A673 (cell line): ENCODE data around the gene GNAT1. TPM values are rescaled to one million over a fixed set of nuclear protein-coding genes. Genes with fewer than 3 reads are reported as not detected.

Experiments used
- BruUV-seq: library from RNA; stranded (reverse); fragments of 400-500 nt; replicated peaks from 2 replicates; lab custom pipeline; 2021; lab: Mats Ljungman, UMichigan
- CTCF ChIA-PET: fragments of 300-600 bp; sonication (Branson Sonifier 250); formaldehyde crosslinking; loops from one replicate; lab custom pipeline; 2022; ENCODE audit warnings: antibody characterized with exemption; lab: Charles Lee
- POLR2A ChIA-PET: fragments of 300-600 bp; sonication (Branson Sonifier 250); formaldehyde crosslinking; loops from one replicate; lab custom pipeline; 2022; ENCODE audit warnings: antibody characterized with exemption; ENCODE audit not compliant: low non-redundant PET; lab: Charles Lee
- DNase-seq: peaks from one replicate; pipeline ENCODE4 v3.0.0-alpha.2; 2015; ENCODE audit warnings: low spot score
- H3K27ac ChIP-seq: fragments of 200-600 bp; sonication (generic); 2 replicates; pipeline ENCODE4 v1.5.1; 2016; ENCODE audit warnings: mixed run types, low read depth, mild to moderate bottlenecking, mixed read lengths, antibody characterized with exemption, low read length; ENCODE audit not compliant: poor library complexity, severe bottlenecking
- H3K27me3 ChIP-seq: fragments of 200-600 bp; sonication (generic); replicated peaks from 2 replicates; pipeline ENCODE4 v1.6.1; 2017; ENCODE audit warnings: mixed run types, low read depth, mild to moderate bottlenecking, mixed read lengths, antibody characterized with exemption, low read length; ENCODE audit not compliant: insufficient read depth, poor library complexity
- H3K36me3 ChIP-seq: fragments of 200-600 bp; sonication (generic); 2 replicates; pipeline ENCODE4 v1.6.1; 2016; ENCODE audit warnings: mixed run types, mild to moderate bottlenecking, mixed read lengths, antibody characterized with exemption, low read length; ENCODE audit not compliant: insufficient read depth, poor library complexity, severe bottlenecking
- H3K4me1 ChIP-seq: fragments of 200-600 bp; sonication (generic); 2 replicates; pipeline ENCODE4 v1.6.1; 2017; ENCODE audit warnings: mixed run types, mild to moderate bottlenecking, mixed read lengths, antibody characterized with exemption, low read length; ENCODE audit not compliant: insufficient read depth, poor library complexity, severe bottlenecking
- H3K4me3 ChIP-seq: fragments of 200-600 bp; sonication (generic); 2 replicates; pipeline ENCODE4 v1.5.1; 2016; ENCODE audit warnings: low read depth, mixed run types, mild to moderate bottlenecking, mixed read lengths, low read length; ENCODE audit not compliant: poor library complexity, severe bottlenecking
- H3K9me3 ChIP-seq: fragments of 200-600 bp; sonication (generic); 2 replicates; pipeline ENCODE4 v1.6.1; 2016; ENCODE audit warnings: mixed run types, low read depth, mild to moderate bottlenecking, mixed read lengths, antibody characterized with exemption, low read length; ENCODE audit not compliant: poor library complexity, severe bottlenecking
- CTCF ChIP-seq: fragments of 300-800, 200-600 bp; sonication (generic); conservative IDR thresholded peaks from 2 replicates; pipeline ENCODE4 v1.5.1; 2017; ENCODE audit warnings: low read depth, mild to moderate bottlenecking, antibody characterized with exemption, low read length, moderate library complexity, mixed read lengths
- EZH2 ChIP-seq: fragments of 200-600 bp; sonication (generic); IDR thresholded peaks from 2 replicates; pipeline ENCODE4 v1.6.1; 2017; ENCODE audit warnings: borderline replicate concordance, low read depth, mild to moderate bottlenecking, mixed read lengths, antibody characterized with exemption, low read length; ENCODE audit not compliant: poor library complexity, severe bottlenecking
- intact Hi-C: fragments of 100-400 bp; cut with micrococcal nuclease; formaldehyde crosslinking; loops from one replicate; pipeline ENCODE4 v1.10.0; 2022; ENCODE audit not compliant: unreplicated experiment
- total RNA-seq: library from RNA; stranded (reverse); gene quantifications from 2 replicates; pipeline ENCODE4 v1.2.3, GENCODE V29; 2021

GNAT1 gene
- total RNA-seq, 1 experiment from 2014 or later, result not detected

- Histone ChIP-seq H3K9me3 (no peaks in the 10 kb centered on the region), H3K27ac (no peak overlapping the region), H3K36me3 (no peaks in the 10 kb centered on the region), H3K27me3 (no peaks in the 10 kb centered on the region), H3K4me1 (peaks cover 4% of the 10 kb centered on the region), H3K4me3 (no peak overlapping the region)
- ChIA-PET CTCF (no interaction called here), POLR2A (no interaction called here)
- BruUV-seq, result no TSS peak
- no peak for TF ChIP-seq EZH2
- intact Hi-C loops, result no loop called here
- DNase-seq, result no peak
Measured at GRCh38 chr3:50158530-50159146, 32.8 kb upstream of the GNAT1 start.

GRCh38 chr3:50160561-50160983 is 30.8 kb upstream of the GNAT1 start:
- no peak overlapping the region for H3K27ac ChIP-seq
- no TSS peak for BruUV-seq
- peaks cover 14% of the 10 kb centered on the region for H3K4me1 ChIP-seq
- no peak for DNase-seq
- ChIA-PET POLR2A (no interaction called here), CTCF (no interaction called here)
- H3K27me3 ChIP-seq, result no peaks in the 10 kb centered on the region
- no peak for TF ChIP-seq EZH2
- no peak for TF ChIP-seq CTCF
- no peak overlapping the region for H3K4me3 ChIP-seq
- no peaks in the 10 kb centered on the region for H3K36me3 ChIP-seq
- no peaks in the 10 kb centered on the region for H3K9me3 ChIP-seq
- intact Hi-C loops, result no loop called here

- Histone ChIP-seq H3K4me3 (no peak overlapping the region), H3K27me3 (no peaks in the 10 kb centered on the region), H3K4me1 (peaks cover 21% of the 10 kb centered on the region), H3K27ac (no peak overlapping the region), H3K9me3 (no peaks in the 10 kb centered on the region), H3K36me3 (no peaks in the 10 kb centered on the region)
- DNase-seq, result no peak
- intact Hi-C loops, result no loop called here
- TF ChIP-seq CTCF (no peak), EZH2 (no peak)
- POLR2A ChIA-PET, result no interaction called here
- CTCF ChIA-PET, result no interaction called here
- BruUV-seq, result no TSS peak
Measured at GRCh38 chr3:50161320-50161719, 30.1 kb upstream of the GNAT1 start.
